ENCODE results near the gene VANGL2. TPM values are rescaled to one million over a fixed set of nuclear protein-coding genes. Genes with fewer than 3 reads are reported as not detected.
A peak's percentile ranks its signal among the peaks of the same experiment; 100 is the strongest.

Gene VANGL2
- total and polyA plus RNA-seq, 8 donors = 0.45 to 7.4 (median 2.8) TPM

DNA sequence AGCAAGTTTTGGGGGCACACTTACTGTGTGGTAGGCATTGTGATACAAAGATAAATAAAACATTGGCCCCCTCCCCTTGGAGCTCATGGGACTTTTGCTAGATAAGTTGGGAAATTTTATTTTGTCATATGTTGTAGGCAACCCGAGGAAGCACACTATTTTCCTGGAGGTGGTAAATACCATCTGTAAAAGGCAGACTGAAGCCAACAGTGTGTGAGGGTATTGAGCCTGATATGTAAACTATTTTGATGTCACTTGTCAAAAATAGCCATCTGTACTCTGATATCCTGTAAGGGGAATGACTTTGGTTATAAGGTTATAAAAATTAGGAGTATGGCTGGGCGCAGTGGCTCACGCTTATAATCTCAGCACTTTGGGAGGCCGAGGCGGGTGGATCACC lies 30.6 kb downstream of the VANGL2 start:
- no peak for DNase-seq
- no peak overlapping the region for H3K27ac ChIP-seq
- peaks cover 0 to 14% (median 11%) of the 10 kb centered on the region in 4 donors for H3K36me3 ChIP-seq
- H3K9me3 ChIP-seq = no peaks in the 10 kb centered on the region
- WGBS, 5 donors = 81 to 94% (median 92%) methylated on average over 5 of the region's 5 CpGs
- peaks cover 5 to 20% (median 13%) of the 10 kb centered on the region in 4 donors for H3K4me1 ChIP-seq
- TF ChIP-seq POLR2AphosphoS5 (IDR thresholded peaks at IDR 0.05) (no peak), EP300 (IDR thresholded peaks at IDR 0.05) (no peak), POLR2A (IDR thresholded peaks at IDR 0.05) (no peak)
- TF ChIP-seq, protein P1, sequence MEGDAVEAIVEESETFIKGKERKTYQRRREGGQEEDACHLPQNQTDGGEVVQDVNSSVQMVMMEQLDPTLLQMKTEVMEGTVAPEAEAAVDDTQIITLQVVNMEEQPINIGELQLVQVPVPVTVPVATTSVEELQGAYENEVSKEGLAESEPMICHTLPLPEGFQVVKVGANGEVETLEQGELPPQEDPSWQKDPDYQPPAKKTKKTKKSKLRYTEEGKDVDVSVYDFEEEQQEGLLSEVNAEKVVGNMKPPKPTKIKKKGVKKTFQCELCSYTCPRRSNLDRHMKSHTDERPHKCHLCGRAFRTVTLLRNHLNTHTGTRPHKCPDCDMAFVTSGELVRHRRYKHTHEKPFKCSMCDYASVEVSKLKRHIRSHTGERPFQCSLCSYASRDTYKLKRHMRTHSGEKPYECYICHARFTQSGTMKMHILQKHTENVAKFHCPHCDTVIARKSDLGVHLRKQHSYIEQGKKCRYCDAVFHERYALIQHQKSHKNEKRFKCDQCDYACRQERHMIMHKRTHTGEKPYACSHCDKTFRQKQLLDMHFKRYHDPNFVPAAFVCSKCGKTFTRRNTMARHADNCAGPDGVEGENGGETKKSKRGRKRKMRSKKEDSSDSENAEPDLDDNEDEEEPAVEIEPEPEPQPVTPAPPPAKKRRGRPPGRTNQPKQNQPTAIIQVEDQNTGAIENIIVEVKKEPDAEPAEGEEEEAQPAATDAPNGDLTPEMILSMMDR (IDR thresholded peaks at IDR 0.05) = no peak
- H3K27me3 ChIP-seq = no peaks in the 10 kb centered on the region
- no peak overlapping the region for H3K4me3 ChIP-seq
- intact Hi-C loops (cut with DNase I; ENCODE audit: low total_unique reads) = no loop called here

DNA sequence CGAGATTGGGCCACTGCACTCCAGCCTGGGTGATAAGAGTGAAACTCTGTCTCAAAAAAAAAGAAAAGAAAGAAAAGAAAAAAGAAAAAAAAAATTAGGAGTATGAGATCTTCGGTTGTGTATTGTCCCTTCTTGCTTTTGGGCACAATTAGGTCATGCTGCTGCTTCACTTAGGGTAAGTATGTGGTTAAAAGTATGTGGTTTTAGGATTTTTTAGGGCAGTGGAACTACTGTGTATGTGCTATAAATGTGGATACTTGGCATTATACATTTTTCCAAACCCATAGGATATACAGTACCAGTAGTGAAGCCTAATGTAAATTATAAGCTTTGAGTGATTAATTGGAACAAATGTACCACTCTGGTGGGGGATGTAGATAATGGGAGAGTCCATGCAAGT lies 31.2 kb downstream of the VANGL2 start:
- intact Hi-C loops (cut with DNase I; ENCODE audit: low total_unique reads) = no loop called here
- Histone ChIP-seq H3K4me3 (no peak overlapping the region), H3K27ac (no peak overlapping the region), H3K36me3 (peaks cover 0 to 8% (median 6%) of the 10 kb centered on the region in 4 donors), H3K4me1 (peaks cover 5 to 20% (median 13%) of the 10 kb centered on the region in 4 donors), H3K9me3 (no peaks in the 10 kb centered on the region), H3K27me3 (no peaks in the 10 kb centered on the region)
- TF ChIP-seq EP300 (IDR thresholded peaks at IDR 0.05) = no peak
- TF ChIP-seq, protein P1 (IDR thresholded peaks at IDR 0.05) = no peak
- TF ChIP-seq POLR2AphosphoS5 (IDR thresholded peaks at IDR 0.05) = no peak
- no peak for TF ChIP-seq POLR2A (IDR thresholded peaks at IDR 0.05)
- DNase-seq = no peak
- 76 to 94% (median 86%) methylated on average over 2 of the region's 2 CpGs for WGBS, 5 donors

DNA sequence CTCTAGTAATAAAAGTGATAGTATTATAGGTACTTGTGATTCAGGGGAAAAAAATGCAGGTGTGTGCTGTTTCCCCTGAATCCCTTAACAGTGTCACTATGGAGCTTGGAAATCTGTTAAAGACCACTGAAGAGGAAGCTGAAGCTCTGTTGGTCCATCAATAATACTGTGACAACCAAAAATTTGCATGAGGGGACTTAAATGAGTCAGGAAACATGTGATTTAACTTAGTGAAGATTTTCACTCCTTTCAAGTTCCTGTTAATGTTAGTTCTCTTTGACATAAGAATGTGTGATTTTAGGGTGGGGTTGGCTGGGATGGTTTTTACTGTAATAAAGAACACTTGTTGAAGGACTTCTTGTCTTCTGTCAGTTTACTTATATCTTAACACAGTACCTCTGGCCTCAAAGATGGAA lies 32.0 kb downstream of the VANGL2 start:
- peaks cover 0 to 4% (median 0%) of the 10 kb centered on the region in 4 donors for H3K36me3 ChIP-seq
- H3K27me3 ChIP-seq = no peaks in the 10 kb centered on the region
- peak overlapping the region in 1 of 5 donors; percentile 17 for H3K27ac ChIP-seq
- peaks cover 5 to 23% (median 13%) of the 10 kb centered on the region in 4 donors for H3K4me1 ChIP-seq
- no peak for DNase-seq
- intact Hi-C loops (cut with DNase I; ENCODE audit: low total_unique reads) = no loop called here
- TF ChIP-seq EP300 (IDR thresholded peaks at IDR 0.05) (no peak), POLR2AphosphoS5 (IDR thresholded peaks at IDR 0.05) (no peak), POLR2A (IDR thresholded peaks at IDR 0.05) (no peak)
- TF ChIP-seq, protein P1 (IDR thresholded peaks at IDR 0.05) = no peak
- H3K9me3 ChIP-seq = no peaks in the 10 kb centered on the region
- H3K4me3 ChIP-seq = no peak overlapping the region

DNA sequence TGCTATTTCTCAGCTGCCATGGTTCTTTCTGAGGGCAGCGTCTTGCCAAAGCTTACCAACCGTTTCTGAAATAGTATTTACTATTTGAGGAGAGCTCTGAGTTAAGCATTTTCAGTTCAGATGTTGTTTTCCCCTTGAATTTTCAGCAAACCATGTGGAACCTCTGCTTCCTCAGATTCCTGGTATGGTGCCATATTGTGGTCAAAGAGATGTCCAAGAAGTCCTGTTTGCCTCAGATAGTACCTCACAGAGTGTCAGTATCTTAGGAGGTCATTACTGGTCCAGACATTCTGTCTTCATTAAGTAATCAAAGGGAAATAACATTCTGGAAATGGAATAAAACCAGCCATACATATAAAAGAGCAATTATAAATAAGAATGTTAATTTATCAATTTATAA lies 36.6 kb downstream of the VANGL2 start:
- Histone ChIP-seq H3K4me1 (peaks cover 0 to 7% (median 0%) of the 10 kb centered on the region in 4 donors), H3K36me3 (no peaks in the 10 kb centered on the region), H3K27me3 (no peaks in the 10 kb centered on the region), H3K9me3 (no peaks in the 10 kb centered on the region), H3K27ac (no peak overlapping the region), H3K4me3 (no peak overlapping the region)
- WGBS, 5 donors = 60 to 69% (median 67%) methylated on average over 2 of the region's 2 CpGs
- intact Hi-C loops (cut with DNase I; ENCODE audit: low total_unique reads) = no loop called here
- TF ChIP-seq, protein P1 (IDR thresholded peaks at IDR 0.05) = no peak
- TF ChIP-seq EP300 (IDR thresholded peaks at IDR 0.05) (no peak), POLR2A (IDR thresholded peaks at IDR 0.05) (no peak), POLR2AphosphoS5 (IDR thresholded peaks at IDR 0.05) (no peak)
- DNase-seq = no peak
